ENCODE results near the gene NAT8L. TPM values are rescaled to one million over a fixed set of nuclear protein-coding genes. Genes with fewer than 3 reads are reported as not detected.
A peak's percentile ranks its signal among the peaks of the same experiment; 100 is the strongest.

The NAT8L gene
- total and polyA plus RNA-seq, 2 of the 13 experiments (the other 11 are each of a cell fraction or from before 2014, with no cell fraction given): 2.2 to 3.3 TPM

DNA sequence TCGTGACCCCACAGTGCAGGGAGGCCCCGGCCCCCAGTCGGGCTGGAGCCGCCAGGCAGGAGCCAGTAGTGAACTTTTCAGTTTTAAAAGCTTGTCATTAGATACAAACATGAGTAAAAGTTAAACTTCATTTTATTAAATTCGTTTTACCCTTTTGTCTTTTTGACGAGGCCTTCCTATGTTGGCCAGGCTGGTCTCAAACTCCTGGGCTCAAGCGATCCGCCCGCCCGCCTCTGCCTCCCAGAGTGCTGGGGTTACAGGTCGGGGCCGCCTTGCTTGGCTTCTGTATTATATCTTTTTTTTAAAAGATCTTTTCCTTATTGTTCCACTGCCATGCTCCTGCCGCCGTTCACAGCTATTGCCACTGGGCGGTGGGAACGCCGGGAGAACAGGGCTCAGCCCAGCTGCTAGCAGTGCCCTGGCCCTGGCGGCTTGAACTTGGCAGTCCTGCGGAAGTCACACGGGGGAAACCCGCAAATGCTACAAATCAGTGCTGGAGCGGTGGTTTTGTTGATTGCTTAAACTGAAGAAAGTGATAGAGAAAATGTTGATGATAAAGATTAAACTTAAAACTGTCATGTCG, 49.4 kb upstream of the NAT8L start (continued):
- TF ChIP-seq, protein P1, sequence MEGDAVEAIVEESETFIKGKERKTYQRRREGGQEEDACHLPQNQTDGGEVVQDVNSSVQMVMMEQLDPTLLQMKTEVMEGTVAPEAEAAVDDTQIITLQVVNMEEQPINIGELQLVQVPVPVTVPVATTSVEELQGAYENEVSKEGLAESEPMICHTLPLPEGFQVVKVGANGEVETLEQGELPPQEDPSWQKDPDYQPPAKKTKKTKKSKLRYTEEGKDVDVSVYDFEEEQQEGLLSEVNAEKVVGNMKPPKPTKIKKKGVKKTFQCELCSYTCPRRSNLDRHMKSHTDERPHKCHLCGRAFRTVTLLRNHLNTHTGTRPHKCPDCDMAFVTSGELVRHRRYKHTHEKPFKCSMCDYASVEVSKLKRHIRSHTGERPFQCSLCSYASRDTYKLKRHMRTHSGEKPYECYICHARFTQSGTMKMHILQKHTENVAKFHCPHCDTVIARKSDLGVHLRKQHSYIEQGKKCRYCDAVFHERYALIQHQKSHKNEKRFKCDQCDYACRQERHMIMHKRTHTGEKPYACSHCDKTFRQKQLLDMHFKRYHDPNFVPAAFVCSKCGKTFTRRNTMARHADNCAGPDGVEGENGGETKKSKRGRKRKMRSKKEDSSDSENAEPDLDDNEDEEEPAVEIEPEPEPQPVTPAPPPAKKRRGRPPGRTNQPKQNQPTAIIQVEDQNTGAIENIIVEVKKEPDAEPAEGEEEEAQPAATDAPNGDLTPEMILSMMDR (CRISPR knock-in tag; IDR thresholded peaks at IDR 0.05): 0 out of 2 replicates have a peak, but pooled peaks have one; percentile 14
- TF ChIP-seq ZNF354B (CRISPR knock-in tag; IDR thresholded peaks at IDR 0.05) (no peak), MXD4 (CRISPR knock-in tag; IDR thresholded peaks at IDR 0.05) (no peak), PTBP1 (IDR thresholded peaks at IDR 0.05; ENCODE audit: low read depth, low read length, poor library complexity, severe bottlenecking) (no peak), SP2 (CRISPR knock-in tag; IDR thresholded peaks at IDR 0.05) (no peak), ETV5 (CRISPR knock-in tag; IDR thresholded peaks at IDR 0.05; ENCODE audit: borderline replicate concordance) (no peak), ZNF766 (CRISPR knock-in tag; IDR thresholded peaks at IDR 0.05; ENCODE audit: borderline replicate concordance) (no peak), ZFYVE20 (CRISPR knock-in tag; IDR thresholded peaks at IDR 0.05; ENCODE audit: borderline replicate concordance, low read depth) (no peak), ZMAT3 (CRISPR knock-in tag; conservative IDR thresholded peaks at IDR 0.05) (no peak; the same call in 1 of the 2 replicates), ZFAT (CRISPR knock-in tag; conservative IDR thresholded peaks at IDR 0.05) (no peak), HNRNPH1 (optimal IDR thresholded peaks at IDR 0.05; ENCODE audit: low read depth, low read length) (no peak), SALL2 (CRISPR knock-in tag; IDR thresholded peaks at IDR 0.05) (no peak), ETV6 (CRISPR knock-in tag; conservative IDR thresholded peaks at IDR 0.05) (no peak), NR2C2 (CRISPR knock-in tag; IDR thresholded peaks at IDR 0.05; ENCODE audit: borderline replicate concordance) (0 out of 2 replicates have a peak, but pooled peaks have one; percentile 1), RORA (CRISPR knock-in tag; IDR thresholded peaks at IDR 0.05) (0 out of 2 replicates have a peak, but pooled peaks have one; percentile 32), ZBTB38 (CRISPR knock-in tag; IDR thresholded peaks at IDR 0.05) (no peak)
- TF ChIP-seq, protein P2, sequence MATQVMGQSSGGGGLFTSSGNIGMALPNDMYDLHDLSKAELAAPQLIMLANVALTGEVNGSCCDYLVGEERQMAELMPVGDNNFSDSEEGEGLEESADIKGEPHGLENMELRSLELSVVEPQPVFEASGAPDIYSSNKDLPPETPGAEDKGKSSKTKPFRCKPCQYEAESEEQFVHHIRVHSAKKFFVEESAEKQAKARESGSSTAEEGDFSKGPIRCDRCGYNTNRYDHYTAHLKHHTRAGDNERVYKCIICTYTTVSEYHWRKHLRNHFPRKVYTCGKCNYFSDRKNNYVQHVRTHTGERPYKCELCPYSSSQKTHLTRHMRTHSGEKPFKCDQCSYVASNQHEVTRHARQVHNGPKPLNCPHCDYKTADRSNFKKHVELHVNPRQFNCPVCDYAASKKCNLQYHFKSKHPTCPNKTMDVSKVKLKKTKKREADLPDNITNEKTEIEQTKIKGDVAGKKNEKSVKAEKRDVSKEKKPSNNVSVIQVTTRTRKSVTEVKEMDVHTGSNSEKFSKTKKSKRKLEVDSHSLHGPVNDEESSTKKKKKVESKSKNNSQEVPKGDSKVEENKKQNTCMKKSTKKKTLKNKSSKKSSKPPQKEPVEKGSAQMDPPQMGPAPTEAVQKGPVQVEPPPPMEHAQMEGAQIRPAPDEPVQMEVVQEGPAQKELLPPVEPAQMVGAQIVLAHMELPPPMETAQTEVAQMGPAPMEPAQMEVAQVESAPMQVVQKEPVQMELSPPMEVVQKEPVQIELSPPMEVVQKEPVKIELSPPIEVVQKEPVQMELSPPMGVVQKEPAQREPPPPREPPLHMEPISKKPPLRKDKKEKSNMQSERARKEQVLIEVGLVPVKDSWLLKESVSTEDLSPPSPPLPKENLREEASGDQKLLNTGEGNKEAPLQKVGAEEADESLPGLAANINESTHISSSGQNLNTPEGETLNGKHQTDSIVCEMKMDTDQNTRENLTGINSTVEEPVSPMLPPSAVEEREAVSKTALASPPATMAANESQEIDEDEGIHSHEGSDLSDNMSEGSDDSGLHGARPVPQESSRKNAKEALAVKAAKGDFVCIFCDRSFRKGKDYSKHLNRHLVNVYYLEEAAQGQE (IDR thresholded peaks at IDR 0.05; ENCODE audit: borderline replicate concordance in 1 of 2, low read depth in 1 of 2, low read length in 2 of 2): 0 out of 4 replicates have a peak, but pooled peaks of 1 of the 2 experiments have one; percentile 76
- TF ChIP-seq, protein P3, sequence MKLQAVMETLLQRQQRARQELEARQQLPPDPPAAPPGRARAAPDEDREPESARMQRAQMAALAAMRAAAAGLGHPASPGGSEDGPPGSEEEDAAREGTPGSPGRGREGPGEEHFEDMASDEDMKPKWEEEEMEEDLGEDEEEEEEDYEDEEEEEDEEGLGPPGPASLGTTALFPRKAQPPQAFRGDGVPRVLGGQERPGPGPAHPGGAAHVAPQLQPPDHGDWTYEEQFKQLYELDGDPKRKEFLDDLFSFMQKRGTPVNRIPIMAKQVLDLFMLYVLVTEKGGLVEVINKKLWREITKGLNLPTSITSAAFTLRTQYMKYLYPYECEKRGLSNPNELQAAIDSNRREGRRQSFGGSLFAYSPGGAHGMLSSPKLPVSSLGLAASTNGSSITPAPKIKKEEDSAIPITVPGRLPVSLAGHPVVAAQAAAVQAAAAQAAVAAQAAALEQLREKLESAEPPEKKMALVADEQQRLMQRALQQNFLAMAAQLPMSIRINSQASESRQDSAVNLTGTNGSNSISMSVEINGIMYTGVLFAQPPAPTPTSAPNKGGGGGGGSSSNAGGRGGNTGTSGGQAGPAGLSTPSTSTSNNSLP (IDR thresholded peaks at IDR 0.05; ENCODE audit: low read depth, low read length): no peak
- TF ChIP-seq, protein P4, sequence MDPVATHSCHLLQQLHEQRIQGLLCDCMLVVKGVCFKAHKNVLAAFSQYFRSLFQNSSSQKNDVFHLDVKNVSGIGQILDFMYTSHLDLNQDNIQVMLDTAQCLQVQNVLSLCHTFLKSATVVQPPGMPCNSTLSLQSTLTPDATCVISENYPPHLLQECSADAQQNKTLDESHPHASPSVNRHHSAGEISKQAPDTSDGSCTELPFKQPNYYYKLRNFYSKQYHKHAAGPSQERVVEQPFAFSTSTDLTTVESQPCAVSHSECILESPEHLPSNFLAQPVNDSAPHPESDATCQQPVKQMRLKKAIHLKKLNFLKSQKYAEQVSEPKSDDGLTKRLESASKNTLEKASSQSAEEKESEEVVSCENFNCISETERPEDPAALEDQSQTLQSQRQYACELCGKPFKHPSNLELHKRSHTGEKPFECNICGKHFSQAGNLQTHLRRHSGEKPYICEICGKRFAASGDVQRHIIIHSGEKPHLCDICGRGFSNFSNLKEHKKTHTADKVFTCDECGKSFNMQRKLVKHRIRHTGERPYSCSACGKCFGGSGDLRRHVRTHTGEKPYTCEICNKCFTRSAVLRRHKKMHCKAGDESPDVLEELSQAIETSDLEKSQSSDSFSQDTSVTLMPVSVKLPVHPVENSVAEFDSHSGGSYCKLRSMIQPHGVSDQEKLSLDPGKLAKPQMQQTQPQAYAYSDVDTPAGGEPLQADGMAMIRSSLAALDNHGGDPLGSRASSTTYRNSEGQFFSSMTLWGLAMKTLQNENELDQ (CRISPR knock-in tag; IDR thresholded peaks at IDR 0.05; ENCODE audit: borderline replicate concordance): no peak
- TF ChIP-seq, protein P5, sequence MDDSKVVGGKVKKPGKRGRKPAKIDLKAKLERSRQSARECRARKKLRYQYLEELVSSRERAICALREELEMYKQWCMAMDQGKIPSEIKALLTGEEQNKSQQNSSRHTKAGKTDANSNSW (CRISPR knock-in tag; IDR thresholded peaks at IDR 0.05; ENCODE audit: borderline replicate concordance): no peak
